Sigmoid colon (tissue), 3 donors: ENCODE results near the gene NELFA.
"Not testable (repeated sequence)": the region's sequence is repeated elsewhere in the genome, so short reads cannot be mapped to it uniquely, and the experiment has no call there.

ENCODE experiments used
- CTCF ChIP-seq, 4 experiments: fragments of 450-650 bp in 3 of 4; fragments of 200-600 bp in 1 of 4; IDR thresholded peaks; one replicate each; pipeline ENCODE4 v1.5.1; 2016 to 2019; ENCODE audit warnings: antibody characterized with exemption in 4 of 4, mild to moderate bottlenecking in 3 of 4, moderate library complexity in 2 of 4
- POLR2A ChIP-seq, 2 donors: fragments of 450-650 bp; IDR thresholded peaks; one replicate each; pipeline ENCODE4 v1.6.1; 2016; ENCODE audit warnings: antibody characterized with exemption in 2 of 2, mild to moderate bottlenecking in 2 of 2, moderate library complexity in 2 of 2

GRCh38 chr4:1993718-1994516 is 14.9 kb downstream of the NELFA start:
- TF ChIP-seq CTCF, POLR2A (IDR thresholded peaks at IDR 0.05): not testable (repeated sequence)
